ENCODE data around the gene CRB2. TPM values are rescaled to one million over a fixed set of nuclear protein-coding genes. Genes with fewer than 3 reads are reported as not detected.

Gene CRB2
- total and polyA plus RNA-seq, 2 of the 4 experiments (the other 2 are of a cell fraction) = not detected

- no peak overlapping the region for H4K8ac ChIP-seq (ENCODE audit: low read depth in 2 of 2, low read length in 2 of 2)
- dilution Hi-C loops (cut with HindIII; ENCODE audit: low sequenced_read_pairs, unreplicated experiment) (no loop called here), intact Hi-C loops (cut with micrococcal nuclease) (no loop called here), in situ Hi-C loops (cut with MboI; ENCODE audit: low sequenced_read_pairs) (no loop called here)
- no peak overlapping the region for H3K56ac ChIP-seq (ENCODE audit: extremely low read depth, insufficient read depth, low read length)
- H3K9ac ChIP-seq (ENCODE audit: low read depth, low read length) = no peak overlapping the region
- no peak overlapping the region for H3K23ac ChIP-seq (ENCODE audit: low read depth, low read length)
- H3K36me3 ChIP-seq (ENCODE audit: control insufficient read depth, insufficient read depth, low read length) = no peaks in the 10 kb centered on the region
- no peak overlapping the region for H3K27ac ChIP-seq (ENCODE audit: insufficient read depth, low read length)
- H3K4ac ChIP-seq (ENCODE audit: low read depth, low read length) = no peak overlapping the region
- no peak overlapping the region for H4K5ac ChIP-seq (ENCODE audit: low read depth, low read length)
- DNase-seq (no peak), ATAC-seq (ENCODE audit: low read depth) (no peak)
- H2BK5ac ChIP-seq (ENCODE audit: low read depth, low read length, poor library complexity, severe bottlenecking) = no peak overlapping the region
- no peak overlapping the region for H2AFZ ChIP-seq (replicated peaks; ENCODE audit: low read length, poor library complexity)
- BruUV-seq (replicated peaks) = no TSS peak
- H2BK20ac ChIP-seq (ENCODE audit: low read depth, low read length) = no peak overlapping the region
- H4K91ac ChIP-seq (ENCODE audit: insufficient read depth, low read depth, low read length) = no peak overlapping the region
- no peaks in the 10 kb centered on the region for H3K9me1 ChIP-seq (ENCODE audit: insufficient read depth, low read length)
- H3K27me3 ChIP-seq (ENCODE audit: control insufficient read depth, insufficient read depth, low read length) = no peaks in the 10 kb centered on the region
- WGBS, 2 experiments (ENCODE audit: extremely low coverage in 2 of 2, insufficient read length in 1 of 2) = 87% methylated on average over 18 of the region's 31 CpGs; no CpG with 5 or more reads in 1 of the 2 experiments
- no peak overlapping the region for H3K4me3 ChIP-seq (ENCODE audit: insufficient read depth, low read depth, low read length)
- no peak overlapping the region for H3K14ac ChIP-seq (replicated peaks; ENCODE audit: low read depth, low read length)
- no peak overlapping the region for H2AK9ac ChIP-seq (replicated peaks; ENCODE audit: low read depth, low read length, poor library complexity)
- CTCF ChIA-PET = no interaction called here
- H2AK5ac ChIP-seq (ENCODE audit: low read depth, low read length) = no peak overlapping the region
- H3K79me1 ChIP-seq (ENCODE audit: low read depth in 1 of 2, low read length in 2 of 2) = no peaks in the 10 kb centered on the region
- no peak overlapping the region for H3K4me2 ChIP-seq (ENCODE audit: low read depth, low read length)
- TF ChIP-seq MAZ (IDR thresholded peaks at IDR 0.05; ENCODE audit: borderline replicate concordance, low read depth, low read length) (no peak), RFX5 (IDR thresholded peaks at IDR 0.05; ENCODE audit: low read depth, low read length) (no peak), NFE2L2 (IDR thresholded peaks at IDR 0.05; ENCODE audit: low read depth, low read length) (no peak), POLR2A (IDR thresholded peaks at IDR 0.05; ENCODE audit: low read depth, low read length) (no peak), ELK1 (IDR thresholded peaks at IDR 0.05; ENCODE audit: borderline replicate concordance, low read depth, low read length) (no peak), RAD21 (IDR thresholded peaks at IDR 0.05; ENCODE audit: low read length) (no peak), CTCF (conservative IDR thresholded peaks at IDR 0.05; ENCODE audit: low read depth, low read length) (no peak), CEBPB (IDR thresholded peaks at IDR 0.05; ENCODE audit: low read depth, low read length) (no peak), MAFK (IDR thresholded peaks at IDR 0.05; ENCODE audit: low read depth, low read length) (no peak), RCOR1 (IDR thresholded peaks at IDR 0.05; ENCODE audit: insufficient replicate concordance, low read length) (no peak), MXI1 (IDR thresholded peaks at IDR 0.05; ENCODE audit: borderline replicate concordance, low read depth, low read length) (no peak), SMC3 (IDR thresholded peaks at IDR 0.05; ENCODE audit: low read depth, low read length) (no peak), BHLHE40 (IDR thresholded peaks at IDR 0.05; ENCODE audit: low read depth, low read length) (no peak), FOS (IDR thresholded peaks at IDR 0.05; ENCODE audit: low read depth, low read length) (no peak), USF2 (IDR thresholded peaks at IDR 0.05; ENCODE audit: low read depth, low read length) (no peak)
- H2BK120ac ChIP-seq (ENCODE audit: low read depth, low read length) = no peak overlapping the region
- POLR2A ChIA-PET (ENCODE audit: unreplicated experiment) = no interaction called here
- no peaks in the 10 kb centered on the region for H3K4me1 ChIP-seq (ENCODE audit: control insufficient read depth, insufficient read depth, low read length)
- H4K20me1 ChIP-seq (ENCODE audit: insufficient read depth, low read length) = no peaks in the 10 kb centered on the region
- no peak overlapping the region for H2BK15ac ChIP-seq (ENCODE audit: low read depth, low read length)
- no peaks in the 10 kb centered on the region for H3K9me3 ChIP-seq (ENCODE audit: control insufficient read depth, insufficient read depth, low read length)
- H3K18ac ChIP-seq (ENCODE audit: low read depth, low read length) = no peak overlapping the region
Measured at GRCh38 chr9:123419721-123420591, 64.0 kb downstream of the CRB2 start.

All from IMR-90 (cell line).